ENCODE data around the gene DNAJB2. TPM values are rescaled to one million over a fixed set of nuclear protein-coding genes. Genes with fewer than 3 reads are reported as not detected.
"Not testable (repeated sequence)": the region's sequence is repeated elsewhere in the genome, so short reads cannot be mapped to it uniquely, and the experiment has no call there.

DNAJB2 gene
- total RNA-seq, 2 experiments from 2014 or later, result 65.9 to 67.5 TPM

GRCh38 chr2:219281588-219281987, 2.4 kb downstream of the DNAJB2 start:
- Mint-ChIP-seq H3K9me3 (no peaks in the 10 kb centered on the region), H3K4me3 (no peak overlapping the region), H3K27ac (no peak overlapping the region), H3K36me3 (peaks cover 8% of the 10 kb centered on the region), H3K27me3 (no peaks in the 10 kb centered on the region), H3K4me1 (peaks cover 40% of the 10 kb centered on the region)
- DNase-seq (no peak), ATAC-seq (ENCODE audit: low read depth) (no peak)
- POLR2A ChIA-PET, result no interaction called here

- Mint-ChIP-seq H3K4me1 (peaks cover 38% of the 10 kb centered on the region), H3K4me3 (no peak overlapping the region), H3K27me3 (no peaks in the 10 kb centered on the region), H3K36me3 (peaks cover 8% of the 10 kb centered on the region), H3K27ac (no peak overlapping the region), H3K9me3 (no peaks in the 10 kb centered on the region)
- POLR2A ChIA-PET, result no interaction called here
- no peak for DNase-seq
- ATAC-seq (ENCODE audit: low read depth), result no peak
These were observed 3.2 kb downstream of the DNAJB2 start for GRCh38 chr2:219282375-219282774.

DNA sequence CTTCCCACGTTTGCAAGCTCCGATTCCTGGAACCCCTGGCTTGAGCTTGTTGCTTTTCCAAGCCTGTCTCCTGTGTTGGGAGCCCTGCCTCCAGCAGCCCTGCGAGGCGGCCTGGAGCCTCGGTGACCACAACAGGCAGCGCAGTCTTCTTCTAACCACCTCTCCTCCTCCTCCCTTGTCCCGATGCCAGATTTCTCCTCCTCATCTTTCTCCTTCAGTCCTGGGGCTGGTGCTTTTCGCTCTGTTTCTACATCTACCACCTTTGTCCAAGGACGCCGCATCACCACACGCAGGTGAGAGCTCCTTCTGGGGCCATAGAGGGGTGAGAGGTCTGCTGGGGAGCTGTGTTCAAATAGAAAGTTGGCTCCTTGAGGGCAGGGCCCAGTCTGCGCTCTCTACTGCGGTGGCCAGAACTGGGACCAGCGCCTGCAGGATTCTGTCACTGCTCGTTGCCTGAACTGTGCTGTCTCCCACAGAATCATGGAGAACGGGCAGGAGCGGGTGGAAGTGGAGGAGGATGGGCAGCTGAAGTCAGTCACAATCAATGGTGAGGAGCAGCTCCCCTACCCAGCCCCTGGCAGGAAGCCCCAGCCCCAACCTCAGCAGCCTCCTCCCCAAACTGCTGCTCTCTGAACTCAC, 3.9 kb downstream of the DNAJB2 start:
- DNase-seq, result no peak
- Mint-ChIP-seq H3K9me3 (no peaks in the 10 kb centered on the region), H3K27ac (no peak overlapping the region), H3K27me3 (no peaks in the 10 kb centered on the region), H3K36me3 (peaks cover 8% of the 10 kb centered on the region), H3K4me3 (no peak overlapping the region), H3K4me1 (peaks cover 32% of the 10 kb centered on the region)
- POLR2A ChIA-PET, result no interaction called here
- ATAC-seq (ENCODE audit: low read depth), result no peak

- Mint-ChIP-seq H3K27ac (no peak overlapping the region), H3K4me1 (peaks cover 21% of the 10 kb centered on the region), H3K27me3 (no peaks in the 10 kb centered on the region), H3K36me3 (peaks cover 8% of the 10 kb centered on the region), H3K9me3 (no peaks in the 10 kb centered on the region), H3K4me3 (no peak overlapping the region)
- DNase-seq (no peak), ATAC-seq (ENCODE audit: low read depth) (no peak)
- POLR2A ChIA-PET, result interaction anchor here (1.7 kb wide), 1 partner anchor 10 kb away, joined by 8 read pairs; no protein-coding TSS in a partner anchor
These were observed 5.6 kb downstream of the DNAJB2 start for GRCh38 chr2:219284501-219285372.

GRCh38 chr2:219285373-219285735, 6.2 kb downstream of the DNAJB2 start:
- H3K27me3 Mint-ChIP-seq, result no peaks in the 10 kb centered on the region
- no peak overlapping the region for H3K4me3 Mint-ChIP-seq

DNA sequence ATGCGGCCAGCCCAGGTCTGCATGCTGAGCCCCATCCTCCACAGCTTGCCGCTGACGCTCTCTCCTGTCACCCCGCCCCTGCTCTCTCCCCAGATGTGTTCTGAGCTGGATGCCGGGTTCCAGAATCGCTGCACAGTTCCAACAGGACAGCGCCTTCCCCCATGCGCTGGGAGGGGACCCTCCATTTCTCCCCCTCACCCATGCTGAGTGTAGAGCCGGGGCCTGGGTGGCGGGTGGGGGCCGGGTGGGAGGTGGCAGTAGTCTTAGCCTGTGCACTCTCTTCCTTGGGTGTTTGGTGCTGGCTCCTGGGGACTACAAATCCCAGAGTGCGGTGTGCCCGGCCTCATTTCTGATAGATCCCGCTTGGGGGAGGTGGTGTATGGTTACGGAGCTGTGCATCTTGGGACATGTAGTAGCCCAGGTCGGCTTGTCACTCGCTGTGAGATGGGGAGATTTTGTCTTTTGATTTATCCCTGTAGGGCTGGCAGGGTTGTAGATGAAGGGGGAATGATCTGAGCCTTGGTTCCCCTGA, 6.8 kb downstream of the DNAJB2 start:
- H3K27me3 Mint-ChIP-seq, result no peaks in the 10 kb centered on the region
- DNase-seq (no peak), ATAC-seq (ENCODE audit: low read depth) (no peak)
- POLR2A ChIA-PET, result interaction anchor here (1.4 kb wide), 1 partner anchor 9 kb away, joined by 3 read pairs; no protein-coding TSS in a partner anchor
- peaks cover 9% of the 10 kb centered on the region for H3K4me1 Mint-ChIP-seq
- no peak overlapping the region for H3K4me3 Mint-ChIP-seq
- peaks cover 7% of the 10 kb centered on the region for H3K36me3 Mint-ChIP-seq
- no peaks in the 10 kb centered on the region for H3K9me3 Mint-ChIP-seq
- no peak overlapping the region for H3K27ac Mint-ChIP-seq

More at GRCh38 chr2:219285373-219285735, 6.2 kb downstream of the DNAJB2 start:
- POLR2A ChIA-PET, result interaction anchor here (1.7 kb wide), 1 partner anchor 9 kb away, joined by 8 read pairs; no protein-coding TSS in a partner anchor
- Mint-ChIP-seq H3K4me1 (peaks cover 15% of the 10 kb centered on the region), H3K9me3 (no peaks in the 10 kb centered on the region), H3K36me3 (peaks cover 8% of the 10 kb centered on the region), H3K27ac (no peak overlapping the region)
- DNase-seq, result no peak
- ATAC-seq (ENCODE audit: low read depth), result no peak

GRCh38 chr2:219286436-219287115, 7.4 kb downstream of the DNAJB2 start:
- ATAC-seq (ENCODE audit: low read depth) (no peak), DNase-seq (no peak)
- no peak overlapping the region for H3K27ac Mint-ChIP-seq
- H3K27me3 Mint-ChIP-seq, result no peaks in the 10 kb centered on the region
- no peaks in the 10 kb centered on the region for H3K9me3 Mint-ChIP-seq
- peaks cover 6% of the 10 kb centered on the region for H3K36me3 Mint-ChIP-seq
- peaks cover 3% of the 10 kb centered on the region for H3K4me1 Mint-ChIP-seq
- POLR2A ChIA-PET, result interaction anchor here (1.4 kb wide), 2 partner anchors 8 to 33 kb away, joined by 3 to 5 read pairs; partner anchors contain the start of gene TUBA4A
- no peak overlapping the region for H3K4me3 Mint-ChIP-seq

DNA sequence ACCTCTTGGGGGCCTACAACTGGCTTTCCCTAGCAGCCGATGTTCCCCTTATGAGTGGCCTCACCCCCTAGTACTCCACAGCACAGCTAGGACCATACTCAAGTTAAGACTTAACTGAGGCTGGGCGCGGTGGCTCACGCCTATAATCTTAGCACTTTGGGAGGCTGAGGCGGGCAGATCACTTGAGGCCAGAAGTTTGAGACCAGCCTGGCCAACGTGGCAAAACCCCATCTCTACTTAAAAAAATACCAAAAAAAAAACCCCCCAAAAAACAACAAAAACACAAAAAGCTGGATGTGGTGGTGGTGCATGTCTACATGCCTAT, 7.9 kb downstream of the DNAJB2 start:
- H3K4me3 Mint-ChIP-seq; H3K36me3 Mint-ChIP-seq; H3K27me3 Mint-ChIP-seq; H3K4me1 Mint-ChIP-seq; H3K9me3 Mint-ChIP-seq; DNase-seq; ATAC-seq (ENCODE audit: low read depth); H3K27ac Mint-ChIP-seq: not testable (repeated sequence)
- POLR2A ChIA-PET, result interaction anchor here (1.4 kb wide), 2 partner anchors 8 to 33 kb away, joined by 3 to 5 read pairs; partner anchors contain the start of gene TUBA4A

- Mint-ChIP-seq H3K4me1 (peaks cover 1% of the 10 kb centered on the region), H3K27me3 (peaks cover 2% of the 10 kb centered on the region), H3K9me3 (no peaks in the 10 kb centered on the region), H3K4me3 (no peak overlapping the region), H3K36me3 (peaks cover 6% of the 10 kb centered on the region), H3K27ac (no peak overlapping the region)
- no peak for DNase-seq
- no peak for ATAC-seq (ENCODE audit: low read depth)
- POLR2A ChIA-PET, result interaction anchor here (1.4 kb wide), 1 partner anchor 34 kb away, joined by 5 read pairs; the partner anchor contains the start of gene TUBA4A
These were observed 8.6 kb downstream of the DNAJB2 start for GRCh38 chr2:219287580-219288265.

- peaks cover 1% of the 10 kb centered on the region for H3K36me3 Mint-ChIP-seq
- ATAC-seq (ENCODE audit: low read depth) (no peak), DNase-seq (no peak)
- H3K4me1 Mint-ChIP-seq, result peaks cover 4% of the 10 kb centered on the region
- POLR2A ChIA-PET, result no interaction called here
- H3K4me3 Mint-ChIP-seq, result no peak overlapping the region
- H3K27ac Mint-ChIP-seq, result no peak overlapping the region
- H3K9me3 Mint-ChIP-seq, result no peaks in the 10 kb centered on the region
- peaks cover 3% of the 10 kb centered on the region for H3K27me3 Mint-ChIP-seq
These were observed 10.0 kb downstream of the DNAJB2 start for GRCh38 chr2:219289195-219289536.

DNA sequence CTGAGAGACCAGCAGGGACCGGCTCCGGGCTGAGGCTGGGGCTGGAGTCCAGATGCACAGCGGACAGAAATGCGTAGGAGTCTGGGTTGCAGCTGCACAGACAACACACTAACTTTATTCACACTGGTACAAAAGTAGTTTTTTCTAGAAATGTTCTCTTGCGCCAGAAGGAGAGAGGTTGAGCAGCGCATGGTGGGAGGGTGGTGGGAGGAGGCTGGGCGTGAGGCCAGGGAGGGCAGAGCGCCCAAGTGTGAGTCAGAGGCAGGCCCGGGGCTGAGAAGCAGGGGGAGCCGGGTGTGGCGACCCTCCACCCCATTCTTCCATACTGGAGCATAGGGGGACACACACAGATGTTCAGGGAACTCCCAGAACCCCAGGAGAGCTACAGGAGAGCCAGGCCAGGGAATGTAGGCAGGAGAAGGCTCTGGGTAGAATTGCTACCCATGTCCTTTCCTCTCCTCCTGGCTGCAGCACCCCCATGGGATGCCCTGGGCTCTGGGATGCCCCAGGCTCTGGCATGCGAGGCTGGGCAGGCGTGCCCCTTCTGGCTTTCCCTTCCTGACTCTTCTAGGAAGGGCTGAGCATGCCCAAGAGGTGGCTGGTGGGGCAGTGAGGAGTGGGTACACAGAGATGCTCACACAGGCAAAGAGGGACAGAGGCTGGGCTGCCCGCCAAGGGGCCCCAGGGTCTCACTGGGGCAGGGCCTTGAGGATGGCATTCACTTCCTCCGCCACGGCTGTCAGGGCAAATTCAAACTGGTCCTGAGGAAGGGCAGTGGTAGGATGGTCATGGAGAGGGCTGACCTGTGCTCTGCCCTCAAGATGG, 10.6 kb downstream of the DNAJB2 start:
- POLR2A ChIA-PET, result no interaction called here
- Mint-ChIP-seq H3K4me3 (no peak overlapping the region), H3K4me1 (peaks cover 8% of the 10 kb centered on the region), H3K9me3 (no peaks in the 10 kb centered on the region), H3K27ac (no peak overlapping the region), H3K36me3 (peaks cover 1% of the 10 kb centered on the region), H3K27me3 (peaks cover 3% of the 10 kb centered on the region)
- no peak for DNase-seq
- no peak for ATAC-seq (ENCODE audit: low read depth)

GRCh38 chr2:219290381-219291171, 11.4 kb downstream of the DNAJB2 start:
- H3K27ac Mint-ChIP-seq, result no peak overlapping the region
- peaks cover 6% of the 10 kb centered on the region for H3K27me3 Mint-ChIP-seq
- POLR2A ChIA-PET, result no interaction called here
- ATAC-seq (ENCODE audit: low read depth) (no peak), DNase-seq (no peak)
- H3K9me3 Mint-ChIP-seq, result no peaks in the 10 kb centered on the region
- no peaks in the 10 kb centered on the region for H3K36me3 Mint-ChIP-seq
- H3K4me1 Mint-ChIP-seq, result peaks cover 12% of the 10 kb centered on the region
- no peak overlapping the region for H3K4me3 Mint-ChIP-seq
